CD4-positive, alpha-beta T cell treated with Interleukin-6 at 100 ng/mL for 8 hours (primary cell): ENCODE data around the gene YPEL5.

Experiments
- DNase-seq: peaks from one replicate; pipeline ENCODE4 v3.0.0-alpha.2; 2020; ENCODE audit warnings: mixed read lengths, low spot score

YPEL5 gene

DNA sequence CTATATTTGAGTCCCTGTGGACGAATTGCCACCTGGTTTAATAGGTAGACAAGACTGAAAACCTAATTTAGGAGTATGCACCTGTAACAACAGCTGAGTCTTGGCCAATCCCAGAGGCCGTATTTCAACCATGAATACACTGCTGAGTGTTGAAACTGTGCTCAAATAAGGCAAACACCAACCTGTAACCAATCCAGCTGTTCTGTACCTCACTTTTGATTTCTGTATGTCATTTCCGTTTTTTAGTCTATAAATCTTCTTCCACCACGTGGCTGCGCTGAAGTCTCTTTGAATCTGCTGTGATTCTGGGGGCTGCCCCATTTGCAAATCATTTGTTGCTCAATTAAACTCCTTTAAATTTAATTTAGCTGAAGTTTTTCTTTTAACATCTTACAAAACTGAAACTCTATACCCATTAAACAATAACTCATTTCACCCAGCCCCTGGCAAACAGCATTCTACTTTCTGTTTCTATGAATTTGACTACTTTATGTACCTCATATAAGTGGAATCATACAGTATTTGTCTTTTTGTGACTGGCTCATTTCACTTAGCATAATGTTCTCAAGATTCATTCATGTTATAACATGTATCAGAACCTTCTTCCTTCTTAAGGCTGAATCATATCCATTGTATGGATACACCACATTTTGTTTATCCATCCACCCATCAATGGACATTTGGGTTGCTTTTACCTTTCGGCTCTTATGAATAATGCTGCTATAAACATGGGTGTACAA is 7.5 kb upstream of the YPEL5 start:
- peak; percentile 8 for DNase-seq

DNA sequence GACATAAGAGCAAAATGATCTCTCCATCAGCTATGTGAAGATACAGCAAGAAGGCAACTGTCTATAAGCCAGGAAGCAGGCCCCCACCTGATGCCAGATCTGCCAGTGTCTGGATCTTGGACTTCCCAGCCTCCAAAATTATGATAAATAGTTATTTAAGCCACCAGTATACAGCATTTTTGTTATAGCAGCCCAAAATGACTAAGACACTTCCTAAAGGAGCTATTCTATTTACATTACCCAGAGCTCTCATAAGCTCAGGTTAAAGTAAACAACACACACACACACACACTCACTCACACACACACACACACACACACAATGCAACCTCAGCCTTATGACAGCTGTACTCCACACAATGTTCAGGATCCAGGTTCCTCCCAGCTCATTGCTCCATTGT is 5.7 kb upstream of the YPEL5 start:
- no peak for DNase-seq

DNA sequence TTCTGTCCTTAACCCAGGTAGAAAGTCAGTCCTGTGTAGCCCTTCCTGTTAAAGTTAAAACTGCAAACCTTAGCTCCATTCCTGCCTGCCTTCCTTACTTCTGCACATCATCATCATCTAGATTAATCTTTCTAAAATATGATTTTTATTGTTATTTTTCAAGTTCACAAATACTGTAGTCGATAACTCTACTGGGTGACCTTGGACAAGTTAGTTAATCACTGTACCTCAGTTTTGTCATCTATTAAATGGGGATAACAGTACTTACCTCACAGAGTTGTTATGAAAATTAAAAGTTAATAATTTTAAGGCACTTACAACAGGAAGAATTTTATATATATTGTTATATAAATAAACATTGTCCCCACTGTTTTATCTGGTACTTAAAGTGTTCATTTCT is 2.5 kb upstream of the YPEL5 start:
- no peak for DNase-seq

DNA sequence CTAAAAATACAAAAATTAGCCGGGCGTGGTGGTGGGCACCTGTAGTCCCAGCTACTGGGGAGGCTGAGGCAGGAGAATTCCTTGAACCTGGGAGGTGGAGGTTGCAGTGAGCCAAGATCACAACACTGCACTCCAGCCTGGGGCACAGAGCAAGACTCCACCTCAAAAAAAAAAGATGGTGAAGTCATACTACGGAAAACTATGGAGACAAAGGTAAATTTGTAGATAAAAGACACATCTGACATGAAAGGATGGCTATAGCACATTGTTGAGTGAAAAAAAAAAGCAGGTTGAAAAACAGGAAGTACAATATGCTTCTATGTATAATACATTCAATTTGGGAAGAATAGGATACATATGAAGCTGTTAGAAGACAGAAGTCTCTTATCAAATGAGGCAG is 1.9 kb upstream of the YPEL5 start:
- DNase-seq: peak; percentile 3

DNA sequence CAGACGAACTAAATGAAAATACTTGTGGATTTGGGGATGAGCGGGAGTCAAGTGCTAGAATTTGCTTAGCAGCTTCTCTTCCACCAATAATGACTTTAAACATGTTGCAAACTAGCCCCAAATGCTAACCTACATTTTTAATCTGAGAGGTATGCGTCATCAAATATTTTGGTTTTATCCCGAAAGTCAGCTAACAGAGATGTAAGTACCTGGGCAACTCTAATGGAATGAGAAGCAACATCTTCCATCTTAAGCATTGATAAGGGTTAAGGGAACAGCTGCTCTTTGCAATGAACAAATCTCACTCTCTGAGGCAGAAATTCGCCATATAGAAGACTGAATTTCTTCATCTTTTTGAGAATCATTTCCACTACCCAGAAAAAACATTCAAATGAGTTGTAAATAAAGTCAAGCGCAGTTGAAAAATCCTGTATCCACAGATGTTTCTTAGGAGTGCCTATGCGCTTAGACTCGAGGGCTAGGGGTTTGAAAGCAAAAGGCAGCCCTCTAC is 926 bp upstream of the YPEL5 start:
- DNase-seq: no peak

GRCh38 chr2:30147196-30147714 is 448 bp downstream of the YPEL5 start:
- DNase-seq: peak; percentile 3

DNA sequence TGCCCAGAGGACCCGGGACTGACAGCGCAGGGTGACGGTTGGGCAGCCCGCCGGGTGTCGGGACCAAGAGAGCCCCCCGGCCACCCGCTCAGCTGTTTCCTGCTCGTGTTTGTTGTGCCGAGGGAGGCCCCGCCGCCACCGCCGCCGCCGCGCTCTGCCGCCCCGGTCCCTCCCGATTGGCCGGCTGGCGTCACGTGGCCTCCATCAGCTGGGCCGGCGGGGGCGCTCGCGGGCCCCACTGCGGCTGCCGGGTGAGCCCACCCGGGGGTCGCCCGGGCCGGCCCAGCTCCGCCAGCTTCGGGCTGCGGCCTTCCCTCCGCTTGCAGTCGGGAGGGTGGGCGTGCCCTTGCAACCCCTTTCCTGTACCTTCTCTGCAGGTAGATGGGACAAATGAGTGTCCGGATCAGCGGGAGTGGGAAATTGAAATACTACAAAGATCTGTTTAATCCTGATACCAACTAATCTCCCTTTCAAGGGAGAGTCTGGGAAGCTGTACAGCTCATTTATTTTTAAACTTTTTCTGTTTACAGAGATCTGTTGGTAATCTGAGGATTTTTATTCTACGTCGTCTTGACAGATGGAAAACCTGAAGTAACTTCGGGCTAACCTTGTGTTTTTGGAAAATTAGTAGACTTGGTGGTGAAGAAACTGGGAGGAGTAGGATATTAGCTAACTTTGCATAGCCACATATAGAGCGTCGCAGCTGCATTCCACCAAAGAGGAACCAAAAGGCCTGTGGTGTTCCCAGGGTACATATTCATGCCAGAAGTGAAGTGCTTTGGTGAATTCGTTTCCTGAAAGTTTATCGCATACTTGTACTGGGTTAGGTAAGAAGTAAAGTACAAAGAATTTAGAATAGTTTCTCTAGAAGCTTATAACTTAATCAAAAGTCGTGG is 1.2 kb downstream of the YPEL5 start:
- DNase-seq: peak; percentile 69

- no peak for DNase-seq
These were observed 2.0 kb downstream of the YPEL5 start for GRCh38 chr2:30148850-30149249.

DNA sequence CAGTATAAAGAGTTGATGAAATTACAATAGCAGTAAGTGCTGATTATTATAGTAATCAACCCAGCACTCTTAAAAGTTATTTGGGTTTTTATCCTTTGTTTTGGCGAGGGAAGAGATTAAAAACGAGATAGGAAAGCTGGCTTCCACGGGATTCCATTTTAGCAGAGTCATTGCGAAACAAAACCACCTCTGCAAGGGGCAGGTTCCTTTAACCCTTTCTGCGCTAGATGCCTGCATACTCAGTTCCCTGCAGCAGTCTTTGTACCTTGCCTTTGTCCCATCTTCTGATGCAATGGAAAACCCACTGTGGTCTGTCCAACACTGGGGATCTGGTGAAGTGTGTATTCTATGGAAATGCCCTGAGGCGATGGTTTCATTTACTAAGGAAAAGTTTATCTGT is 2.7 kb downstream of the YPEL5 start:
- no peak for DNase-seq

DNA sequence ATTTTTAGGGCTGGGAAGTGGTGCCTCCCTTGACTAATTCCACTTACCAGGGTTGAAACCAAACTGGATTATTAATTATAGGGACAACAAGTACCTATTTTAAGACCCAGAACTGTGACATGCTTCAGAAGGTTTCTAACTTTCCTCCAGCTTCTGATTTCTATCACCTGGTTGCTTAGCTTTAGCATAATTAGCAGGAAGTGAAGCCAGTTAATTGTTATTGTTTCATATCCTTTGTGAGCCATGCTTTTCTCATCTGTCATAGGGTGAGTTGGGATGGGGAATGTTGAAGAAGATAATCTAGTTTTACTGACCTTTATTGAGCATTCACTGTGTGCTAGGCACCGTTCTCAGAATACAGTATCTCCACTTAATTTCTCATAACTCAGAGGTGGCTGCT is 3.2 kb downstream of the YPEL5 start:
- DNase-seq: no peak

- DNase-seq: no peak
These were observed 4.0 kb downstream of the YPEL5 start for GRCh38 chr2:30150786-30151185.

DNA sequence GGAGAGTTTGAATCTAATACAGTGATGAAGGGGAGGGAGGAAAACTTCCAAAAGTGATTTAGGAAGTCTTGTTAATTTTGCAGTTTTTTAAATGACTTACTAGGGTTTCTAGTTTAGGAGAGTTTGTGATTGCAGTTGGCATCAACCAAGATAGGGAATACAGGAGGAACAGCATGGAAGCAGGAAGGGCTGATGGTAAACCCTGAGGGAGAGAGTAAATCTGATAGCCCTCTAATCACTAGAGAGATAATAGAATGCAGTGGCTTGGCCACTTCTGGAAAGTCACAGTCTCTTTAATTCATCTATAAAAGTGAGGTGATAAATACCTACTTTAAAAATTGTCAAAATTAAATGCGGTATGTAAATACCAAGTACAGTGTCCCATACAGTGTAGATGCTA is 5.6 kb downstream of the YPEL5 start:
- DNase-seq: no peak

DNA sequence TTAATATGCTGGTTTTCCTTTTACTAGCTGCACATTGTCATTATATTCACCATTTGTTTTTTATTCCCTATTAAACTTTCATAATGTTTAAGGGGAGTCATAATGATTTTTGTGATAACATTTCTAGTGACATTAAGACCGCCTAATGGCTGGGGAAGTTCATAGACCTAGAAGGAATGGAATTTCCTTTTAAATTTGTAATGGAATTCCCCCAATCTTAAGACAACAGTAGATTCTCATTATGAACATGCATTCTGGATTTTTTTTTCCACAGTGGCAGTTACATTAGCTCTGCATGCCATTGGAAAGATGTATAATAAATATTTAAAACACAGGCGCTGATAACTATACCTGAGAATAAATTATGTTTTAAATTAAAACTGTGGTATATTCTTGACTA is 8.4 kb downstream of the YPEL5 start:
- no peak for DNase-seq

DNA sequence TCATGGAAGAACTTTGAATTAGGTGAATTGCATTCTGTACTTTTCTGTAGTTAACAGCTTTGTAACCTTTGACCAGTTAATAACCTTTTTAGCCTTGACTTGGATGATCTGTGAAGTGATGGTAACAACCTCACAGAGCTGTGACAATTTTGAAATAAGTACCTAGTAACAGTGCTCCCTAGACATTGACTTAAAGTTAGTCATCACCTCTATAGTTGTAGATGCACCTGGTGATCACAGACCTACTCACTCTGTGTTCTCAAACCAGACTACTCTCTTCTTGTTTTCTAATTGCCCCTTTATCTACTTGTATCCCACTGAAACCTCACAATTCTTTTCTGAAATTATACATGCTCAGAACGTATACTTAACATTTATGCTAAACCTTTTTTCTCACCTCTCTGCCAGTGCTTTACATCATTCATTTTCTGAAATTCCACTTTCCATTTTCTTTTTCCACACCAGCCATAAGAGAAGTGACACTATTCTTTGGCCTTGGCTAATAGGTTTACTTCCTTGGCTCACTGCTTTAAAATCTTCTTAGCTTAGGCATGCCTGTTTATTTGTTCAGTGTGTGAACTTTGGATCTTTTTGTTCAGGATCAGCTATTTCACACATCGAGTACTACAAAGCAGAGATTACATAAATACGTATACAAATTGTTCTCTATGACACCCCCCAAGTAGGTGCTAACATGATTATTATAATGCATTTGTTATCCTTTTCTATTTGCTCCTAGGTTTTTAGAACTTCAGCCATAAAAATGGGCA is 9.3 kb downstream of the YPEL5 start:
- no peak for DNase-seq

- no peak for DNase-seq
These were observed 10.8 kb downstream of the YPEL5 start for GRCh38 chr2:30157616-30158015.

- DNase-seq: no peak
These were observed 13.0 kb downstream of the YPEL5 start for GRCh38 chr2:30159766-30160165.

- no peak for DNase-seq
These were observed 15.3 kb downstream of the YPEL5 start for GRCh38 chr2:30161929-30162706.

- no peak for DNase-seq
These were observed 16.0 kb downstream of the YPEL5 start for GRCh38 chr2:30162806-30163205.

DNA sequence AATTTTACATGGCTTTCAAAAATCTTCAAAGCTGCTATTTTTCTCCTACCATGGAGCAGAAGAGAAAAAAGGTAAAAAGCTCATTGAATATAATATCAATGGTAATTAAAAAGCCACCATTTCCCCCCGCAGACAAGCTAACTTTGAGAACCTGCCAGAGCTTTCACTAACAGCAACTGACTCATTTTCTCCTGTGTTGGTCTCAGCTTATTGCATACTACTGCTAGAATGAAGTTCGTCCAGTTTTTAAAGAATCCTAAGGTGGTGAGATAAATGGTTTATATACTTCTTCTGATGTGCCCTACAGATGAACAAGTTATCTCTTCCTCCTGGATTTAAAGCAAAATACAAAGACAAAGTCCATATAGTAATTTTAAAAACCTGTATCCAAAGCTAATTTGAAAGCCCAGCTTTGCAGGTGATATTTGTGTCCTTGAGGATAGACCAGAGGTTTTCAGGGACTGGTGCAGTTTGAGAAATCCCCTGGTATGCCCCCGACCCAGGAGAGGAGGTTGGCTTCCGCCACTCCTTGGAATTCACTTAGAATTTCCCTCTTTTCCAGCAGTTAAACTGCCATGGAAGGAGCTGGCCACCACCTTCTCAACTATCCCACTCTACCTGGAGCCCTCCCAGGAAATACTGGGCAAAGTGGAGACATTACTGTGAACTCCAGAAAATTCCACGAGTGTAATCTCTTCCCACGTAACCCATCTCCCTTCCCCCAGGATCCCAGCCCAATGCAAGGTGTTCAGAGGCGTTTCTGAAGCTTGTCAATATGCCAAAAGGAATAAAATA is 17.5 kb downstream of the YPEL5 start:
- no peak for DNase-seq

DNA sequence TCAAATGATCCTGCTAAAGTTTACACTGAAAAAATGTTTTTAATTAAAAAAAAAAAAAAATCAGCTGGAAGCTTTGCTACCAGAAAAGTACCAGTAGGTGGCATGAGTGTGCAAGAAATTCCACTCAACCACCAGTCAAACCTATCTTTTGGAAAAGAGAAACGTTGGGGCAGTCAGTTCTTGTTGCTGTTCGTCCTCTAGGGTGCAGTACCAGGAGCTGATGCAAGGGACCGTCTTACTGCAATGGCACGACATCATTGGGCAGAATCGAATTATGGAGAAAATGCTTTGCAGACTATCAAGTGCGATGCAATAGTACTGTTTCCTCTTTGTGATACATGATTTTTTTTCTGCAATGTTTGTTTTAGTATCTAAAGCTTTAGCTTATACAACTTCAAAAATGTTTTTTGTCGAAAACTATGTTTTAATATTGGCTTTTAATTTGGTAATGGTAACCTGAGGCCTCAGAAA is 18.3 kb downstream of the YPEL5 start:
- peak; percentile 83 for DNase-seq
